Amygdala (tissue), 56 donors: ENCODE results near the gene KATNAL2.
A peak's percentile ranks its signal among the peaks of the same experiment; 100 is the strongest.

ENCODE experiments used
- DNase-seq, 56 donors: peaks; one replicate each; lab custom pipeline; 2025; lab: John Stamatoyannopoulos, UW

KATNAL2 gene

DNA sequence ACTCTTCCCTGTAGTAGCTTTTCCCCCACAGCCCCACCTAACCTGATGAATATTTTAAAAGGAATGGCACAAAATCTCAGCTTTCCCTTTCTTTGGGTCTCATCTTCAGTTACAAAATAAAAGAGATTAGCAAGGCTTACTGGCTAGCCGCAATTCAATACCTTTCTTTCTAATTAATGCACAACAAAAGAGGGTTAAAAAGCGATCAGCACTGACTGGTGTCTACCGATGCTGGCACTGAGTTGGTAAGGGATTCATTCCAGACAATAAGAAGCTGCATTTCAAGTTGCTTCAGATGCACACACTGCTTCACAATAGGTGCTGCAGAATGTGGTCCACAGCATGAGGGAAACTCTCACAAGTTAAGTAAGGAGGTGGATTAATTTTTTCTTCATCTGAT is 191.0 kb downstream of the KATNAL2 start:
- no peak for DNase-seq

DNA sequence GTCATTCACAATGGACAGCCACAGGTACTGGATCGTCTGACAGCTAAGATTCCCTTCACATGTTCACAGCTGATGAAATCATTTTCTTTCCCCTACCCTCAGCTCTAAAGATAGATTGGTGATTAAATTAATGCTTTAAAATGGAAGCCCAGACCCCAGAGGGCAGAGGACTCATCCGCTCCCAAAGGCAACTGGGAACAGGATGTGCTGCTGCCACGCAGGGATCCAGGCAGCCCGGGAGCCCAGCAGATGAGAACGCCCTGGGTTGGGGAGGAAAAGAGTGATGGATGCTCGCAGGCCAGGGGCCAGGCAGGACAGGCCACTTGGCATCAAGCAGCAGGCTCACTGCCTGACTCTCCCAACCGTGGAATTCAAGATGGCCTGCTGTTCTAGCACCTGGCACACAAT is 191.6 kb downstream of the KATNAL2 start:
- no peak for DNase-seq

DNA sequence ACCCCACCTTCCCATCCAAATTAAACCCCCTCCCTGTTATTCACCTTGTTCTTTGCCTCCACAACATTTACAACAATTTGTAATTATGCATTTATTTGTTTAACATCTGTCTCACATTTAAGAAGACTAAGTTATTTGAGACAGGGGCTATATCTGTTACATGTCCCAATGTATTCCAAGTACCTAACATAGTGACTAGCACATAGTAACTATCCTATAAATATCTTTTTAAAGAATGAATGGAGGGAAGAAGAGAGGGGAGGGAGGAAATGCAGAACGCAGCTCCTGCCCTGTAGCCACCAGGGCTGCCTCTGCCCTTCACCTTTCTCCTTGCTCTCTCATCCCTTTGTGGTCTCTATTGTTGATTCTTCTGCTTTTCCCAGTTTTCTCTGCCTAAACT is 192.3 kb downstream of the KATNAL2 start:
- DNase-seq = no peak

DNA sequence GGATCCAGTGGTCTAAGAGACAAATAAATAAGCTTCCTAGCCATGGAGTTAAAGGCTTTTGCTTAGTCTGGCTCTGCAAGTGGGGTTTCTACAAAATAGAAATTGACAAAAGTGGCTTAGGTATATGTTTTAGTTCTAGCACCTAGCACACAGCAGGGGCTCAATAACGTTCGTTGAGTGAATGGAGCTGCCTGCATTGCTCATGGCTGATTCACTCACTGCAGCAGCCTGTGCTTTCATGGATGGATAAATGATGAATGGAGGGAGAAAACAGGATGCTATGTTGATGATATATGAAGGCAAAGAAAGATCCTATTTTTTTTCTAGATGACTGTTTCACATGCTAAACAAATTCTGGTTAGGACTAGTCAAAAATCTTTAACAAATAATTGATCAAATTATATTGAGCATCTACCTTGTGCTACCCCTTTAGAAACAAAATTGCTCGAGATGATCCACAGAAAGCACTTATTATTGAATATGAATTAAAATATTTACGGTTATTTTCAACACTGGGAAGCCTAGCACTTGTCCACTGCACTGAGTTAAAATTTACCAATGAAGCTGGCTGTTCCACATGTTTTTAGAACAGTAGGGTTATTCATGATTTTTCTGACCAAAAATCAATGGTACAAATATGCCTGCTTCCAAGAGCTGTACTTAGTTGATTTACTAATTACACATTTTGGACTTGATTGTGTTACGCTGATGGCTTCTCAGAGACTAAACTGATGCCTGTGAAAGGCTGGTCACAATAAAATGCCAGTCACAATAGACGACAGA is 193.3 kb downstream of the KATNAL2 start:
- DNase-seq = no peak

DNA sequence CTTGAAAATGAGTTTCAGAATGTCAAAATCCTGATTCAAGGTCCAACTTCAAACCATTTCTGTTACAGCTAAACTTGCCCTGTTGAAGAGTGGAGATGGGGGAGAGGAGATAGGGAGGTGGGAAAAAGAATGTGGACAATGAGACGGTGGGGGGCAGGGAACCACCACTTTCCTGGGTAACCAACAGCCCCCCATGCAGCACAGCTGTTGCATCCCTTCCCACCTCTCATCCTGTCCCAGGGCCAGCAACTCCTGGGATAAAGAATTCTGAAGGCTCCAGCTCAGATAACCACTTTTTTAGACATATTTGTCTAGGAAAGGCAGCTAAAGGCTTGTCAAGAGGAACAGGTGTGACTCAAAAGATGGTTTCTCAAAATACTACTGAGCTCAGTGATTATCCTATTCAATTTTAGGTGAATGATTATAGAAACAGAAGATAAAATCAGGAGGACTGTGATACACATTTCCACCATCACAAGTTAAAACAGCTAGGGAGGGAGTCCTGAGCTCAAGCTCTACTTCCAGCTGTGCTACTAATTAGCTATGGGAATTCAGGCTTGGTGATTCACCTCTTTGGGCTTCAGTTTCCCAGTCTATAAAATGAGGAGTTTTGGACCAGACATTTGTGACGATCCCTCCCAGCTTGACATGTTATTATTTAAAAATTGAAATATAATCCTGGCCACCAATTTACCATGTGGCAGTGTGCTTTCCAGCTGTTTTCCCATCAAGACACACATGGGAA is 196.6 kb downstream of the KATNAL2 start:
- DNase-seq = no peak

DNA sequence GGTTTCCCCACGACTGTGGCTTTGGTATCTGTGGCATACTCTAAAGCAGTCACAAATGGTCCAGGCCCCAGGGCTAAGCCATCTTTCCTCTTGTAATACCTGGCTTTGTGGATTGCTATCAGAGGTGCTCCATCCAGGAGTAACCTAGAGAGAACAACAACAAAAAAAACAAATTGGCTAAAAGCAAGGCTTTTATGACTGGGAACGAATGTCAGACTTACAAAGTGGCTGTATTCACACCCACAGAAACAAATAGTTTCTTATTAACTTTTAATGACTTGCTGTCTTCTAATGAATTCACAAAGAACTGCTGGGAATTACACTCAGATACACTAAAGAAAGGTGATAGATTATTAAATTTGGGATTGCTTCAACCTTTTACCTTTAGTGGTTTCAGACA is 197.8 kb downstream of the KATNAL2 start:
- DNase-seq = no peak

DNA sequence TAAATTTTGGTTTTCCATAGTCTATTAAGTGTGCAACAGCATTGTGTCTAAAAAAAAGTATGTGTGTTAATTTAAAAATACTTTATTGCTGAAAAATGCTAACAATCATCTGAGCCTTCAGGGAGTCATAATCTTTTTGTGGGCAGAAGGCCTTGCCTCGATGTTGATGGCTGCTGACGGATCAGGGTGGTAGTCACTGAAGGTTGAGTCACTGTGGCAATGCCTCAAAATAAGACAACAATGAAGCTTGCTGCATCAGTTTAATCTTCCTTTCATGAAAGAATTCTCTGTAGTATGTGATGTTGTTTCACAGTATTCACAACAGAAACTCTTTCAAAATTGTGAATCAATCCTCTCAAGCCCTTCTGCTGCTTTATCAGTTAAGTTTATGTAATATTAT is 201.6 kb downstream of the KATNAL2 start:
- DNase-seq = no peak

DNA sequence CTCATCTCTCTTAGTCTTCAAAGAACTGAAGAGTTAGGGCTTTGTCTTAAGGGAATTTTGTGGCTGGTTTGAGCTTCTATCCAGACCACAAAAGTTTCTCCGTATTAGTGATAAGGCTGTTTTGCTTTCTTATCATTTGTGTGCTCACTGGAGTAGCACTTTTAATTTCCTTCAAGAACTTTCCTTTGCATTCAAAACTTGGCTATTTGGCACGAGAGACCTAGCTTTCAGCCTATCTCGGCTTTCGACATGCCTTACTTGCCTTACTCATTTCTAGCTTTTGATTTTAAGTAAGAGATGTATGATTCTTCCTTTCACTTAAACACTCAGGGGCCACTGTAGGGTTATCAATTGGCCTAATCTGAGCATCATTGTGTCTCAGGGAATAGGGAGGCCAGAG is 203.0 kb downstream of the KATNAL2 start:
- DNase-seq = no peak

DNA sequence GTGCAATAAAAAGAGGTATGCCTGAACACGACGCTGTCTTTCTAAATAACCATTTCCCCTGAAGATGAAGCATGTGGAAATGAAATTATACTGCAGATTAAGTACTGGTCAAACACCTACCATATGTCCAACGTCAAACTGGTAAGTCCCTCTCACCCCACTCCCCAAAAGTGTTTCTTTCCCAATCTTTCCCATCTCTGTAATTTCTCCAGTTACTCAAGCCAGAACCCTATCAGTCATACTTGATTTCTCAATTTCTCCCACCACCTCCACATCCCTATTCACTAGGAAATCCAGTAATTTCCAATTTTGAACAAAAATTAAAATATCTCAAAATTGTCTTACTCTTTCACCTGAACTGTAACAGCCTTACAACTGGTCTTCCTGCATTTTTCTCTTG is 203.7 kb downstream of the KATNAL2 start:
- no peak for DNase-seq

DNA sequence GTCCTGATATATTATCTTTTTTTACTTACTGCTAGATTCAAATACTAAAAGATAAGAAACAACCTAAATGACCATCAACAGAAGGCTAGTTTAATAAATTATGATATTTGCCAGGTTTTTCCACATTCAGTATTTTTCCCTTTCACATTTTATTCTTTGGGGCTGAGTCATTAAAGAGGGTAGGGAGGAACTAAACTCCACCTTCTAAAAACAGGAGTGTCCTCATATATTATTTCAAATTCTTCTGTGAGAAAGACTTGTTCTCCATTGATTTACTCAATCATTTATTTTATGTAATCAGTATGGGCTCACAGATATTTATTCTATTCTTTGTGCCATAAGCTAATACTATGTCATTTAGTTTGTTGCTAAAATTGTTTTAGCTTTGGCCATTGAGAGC is 223.9 kb downstream of the KATNAL2 start:
- no peak for DNase-seq

DNA sequence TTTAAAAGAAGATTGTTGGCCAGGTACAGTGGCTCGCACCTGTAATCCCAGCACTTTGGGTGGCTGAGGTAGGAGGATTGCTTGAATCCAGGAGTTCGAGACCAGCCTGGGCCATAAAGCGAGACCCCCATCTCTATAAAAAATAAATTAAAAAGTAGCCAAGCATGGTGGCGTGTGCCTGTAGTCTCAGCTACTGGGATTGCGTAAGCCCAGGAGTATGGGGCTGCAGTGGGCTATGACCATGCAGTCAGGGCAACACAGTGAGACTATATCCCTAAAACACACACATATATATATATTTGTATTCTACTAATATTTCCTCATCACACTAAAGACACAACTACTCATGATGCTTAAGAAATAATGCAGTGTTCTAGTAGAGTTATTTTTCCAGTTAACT is 225.8 kb downstream of the KATNAL2 start:
- DNase-seq = no peak

DNA sequence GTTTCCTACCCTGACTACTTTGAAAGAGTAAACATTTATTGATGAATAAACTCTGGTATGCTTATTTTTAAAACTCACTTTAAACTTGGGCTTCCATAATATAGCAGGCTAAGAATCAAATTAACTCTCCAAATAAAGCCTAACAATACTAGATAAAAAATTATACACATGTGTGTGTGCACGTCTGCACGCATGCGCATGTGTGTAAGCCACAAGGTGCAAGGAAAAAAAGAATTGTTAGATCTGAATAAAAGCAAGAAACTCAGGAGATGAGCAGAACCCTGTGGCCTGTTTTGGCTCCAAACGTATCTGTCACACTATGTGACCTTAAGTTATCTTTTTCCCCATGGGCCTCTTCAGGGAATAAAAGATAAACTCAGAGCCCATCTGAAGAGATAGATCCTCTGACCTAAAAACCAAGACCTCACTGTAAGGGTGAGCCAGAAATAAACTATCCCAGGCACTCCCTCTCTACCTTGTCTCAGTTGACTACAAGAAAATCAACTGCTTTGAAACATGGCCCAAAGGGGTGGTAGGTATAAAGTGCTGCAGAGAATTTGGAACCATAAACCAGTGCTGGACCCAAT is 226.6 kb downstream of the KATNAL2 start:
- no peak for DNase-seq

DNA sequence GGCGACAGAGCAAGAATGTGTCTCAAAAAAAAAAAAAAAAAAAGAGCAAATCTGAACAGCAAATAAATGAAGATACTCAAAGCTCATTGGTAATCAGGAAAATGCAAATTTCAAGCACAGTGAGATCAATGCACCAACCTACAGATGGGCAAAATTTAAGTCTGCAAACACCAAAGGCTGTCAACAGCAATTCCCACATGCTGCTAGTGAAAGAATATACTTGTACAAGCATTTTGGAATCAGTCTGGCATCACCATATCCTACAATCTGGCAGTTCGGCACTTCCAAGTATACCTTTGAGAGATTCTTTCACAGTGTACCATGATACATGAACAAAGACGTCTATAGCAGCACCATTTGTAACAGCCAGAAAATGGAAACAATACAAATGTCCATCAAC is 228.8 kb downstream of the KATNAL2 start:
- no peak for DNase-seq

DNA sequence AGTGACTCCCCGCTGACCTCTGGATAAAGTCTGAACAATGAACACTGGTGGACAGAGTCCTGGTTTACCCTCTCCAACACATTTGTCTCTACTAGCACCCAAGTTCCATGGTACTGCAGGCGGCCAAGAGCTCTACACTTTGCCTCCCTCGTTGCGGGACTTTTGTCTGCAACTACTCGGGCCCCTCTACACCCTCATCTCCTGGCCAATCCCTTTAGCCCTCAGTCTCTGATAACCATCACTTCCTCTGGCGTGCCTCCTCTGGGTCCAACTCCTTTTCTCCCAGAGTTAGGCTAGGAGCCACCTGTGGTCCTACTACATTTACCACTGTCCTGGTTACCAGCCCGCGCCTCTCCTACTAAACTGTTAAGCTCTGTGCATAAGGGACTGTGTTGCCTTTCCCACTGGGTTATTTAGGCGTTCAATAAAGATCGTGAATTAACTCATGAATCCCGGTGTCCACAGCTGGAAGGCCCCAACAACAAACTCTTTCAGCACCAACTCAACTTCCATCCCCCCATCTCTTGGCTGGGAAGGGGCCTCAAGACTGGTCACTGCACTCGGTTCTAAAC is 232.1 kb downstream of the KATNAL2 start:
- peak in 4 of 56 donors; percentile 7 to 19 (median 13) for DNase-seq

DNA sequence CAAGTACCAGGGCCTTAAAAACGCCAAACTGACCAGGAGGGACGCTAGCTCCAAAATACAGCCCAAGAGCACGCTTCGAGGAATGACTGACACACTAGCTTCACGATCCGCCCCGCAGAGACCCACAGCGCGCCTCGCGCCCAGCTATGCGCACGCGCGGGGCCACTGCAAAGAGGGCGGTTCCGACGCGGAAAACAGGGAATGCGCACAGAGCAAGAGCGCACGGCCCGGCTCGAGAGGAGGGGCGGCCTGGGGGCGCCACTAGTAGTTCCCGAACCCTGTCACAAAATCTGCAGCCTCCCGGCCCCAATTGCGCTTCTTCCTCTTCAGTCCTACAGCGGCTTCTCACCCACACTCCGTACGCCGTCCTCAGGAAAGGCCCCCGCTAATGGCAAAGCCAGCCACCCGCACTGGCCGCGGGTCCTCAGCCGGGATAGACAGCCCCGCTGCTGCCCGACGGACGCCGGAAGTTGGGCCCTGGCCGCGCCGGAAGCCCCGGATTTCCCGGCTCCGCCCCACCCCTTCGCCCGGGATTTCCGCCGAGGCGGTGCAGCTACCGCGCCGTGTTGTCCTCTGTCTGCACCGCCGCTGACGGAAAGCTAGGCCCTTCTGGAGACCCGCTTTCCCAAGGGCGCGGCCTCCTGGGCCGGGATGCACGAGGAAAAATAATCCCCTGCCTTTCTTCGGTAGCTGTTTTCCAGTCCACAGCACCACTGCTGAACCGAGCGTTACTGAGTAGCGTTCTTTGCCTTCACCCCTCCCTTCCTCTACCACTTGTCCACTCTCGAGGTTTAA is 232.8 kb downstream of the KATNAL2 start, which contains the start of gene HDHD2:
TSS of gene HDHD2 (minus strand) at position 472 of the 795 bp plus-strand sequence. CDS start 14,061 bp downstream, outside the sequence.
- DNase-seq = peak; percentile 30 to 91 (median 81)

DNA sequence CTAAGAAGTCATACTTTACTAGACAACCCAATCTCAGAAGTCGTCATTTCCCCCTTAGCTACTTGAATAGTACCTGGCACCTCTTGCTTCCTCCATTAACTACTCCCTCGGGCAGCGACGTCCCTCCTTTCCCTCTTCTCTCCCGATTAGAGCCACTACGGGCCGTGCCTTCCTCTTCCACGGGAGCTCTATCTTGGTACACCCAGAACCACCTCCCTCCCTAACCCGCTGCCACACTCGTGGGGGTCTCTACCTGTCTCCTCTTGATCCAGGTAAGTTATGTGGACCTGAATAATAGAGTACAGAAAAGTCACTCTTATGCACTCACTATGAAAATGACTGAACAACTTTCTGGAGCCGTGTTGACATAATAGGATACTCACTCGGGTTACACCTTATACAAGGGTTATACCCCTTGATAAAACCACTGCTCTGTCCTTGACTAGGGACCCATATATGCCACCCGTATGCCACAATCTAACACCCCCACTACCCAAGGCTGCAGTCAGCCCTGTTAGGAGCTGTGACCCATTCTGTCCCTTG is 233.5 kb downstream of the KATNAL2 start:
- DNase-seq = peak in 13 of 56 donors; percentile 5 to 54 (median 27)

DNA sequence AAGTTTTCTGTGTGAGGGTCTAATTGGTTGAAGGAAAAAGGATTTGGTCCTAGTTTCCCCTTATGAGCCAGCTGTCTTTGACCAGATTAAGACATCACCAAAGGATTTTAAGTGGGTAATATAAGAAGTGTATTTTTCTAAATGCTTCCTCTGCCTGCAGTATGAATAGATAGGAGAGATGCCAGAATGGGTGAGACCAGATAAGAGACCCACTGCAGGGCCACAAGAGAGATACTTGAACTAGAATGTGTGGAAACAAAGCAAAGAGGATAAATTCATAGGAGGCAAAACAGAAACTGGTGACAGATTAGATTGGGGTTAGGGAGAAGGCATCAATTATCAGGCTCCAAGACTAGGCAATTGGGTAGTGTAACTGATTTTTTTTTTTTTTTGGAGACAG is 234.0 kb downstream of the KATNAL2 start:
- no peak for DNase-seq
